Astrocyte of the spinal cord (primary cell): ENCODE measurements around the gene PDK2.
"Not testable (repeated sequence)": the region's sequence is repeated elsewhere in the genome, so short reads cannot be mapped to it uniquely, and the experiment has no call there.

ENCODE experiments used
- DNase-seq: peaks from one replicate; pipeline ENCODE4 v3.0.0; 2011; ENCODE audit warnings: low read depth, low spot score
- H3K4me3 ChIP-seq: 2 replicates; pipeline ENCODE4 v1.5.1; 2011; ENCODE audit warnings: low read depth, mild to moderate bottlenecking, low read length, moderate library complexity
- in situ Hi-C: cut with HindIII; loops from 2 replicates; pipeline ENCODE4 v1.10.0; 2017; ENCODE audit warnings: low sequenced_read_pairs
- TF ChIP-seq, protein P1 (sequence below): IDR thresholded peaks from 2 replicates; pipeline ENCODE4 v1.5.1; 2012; ENCODE audit warnings: low read depth, mild to moderate bottlenecking, low read length, inconsistent platforms

Gene PDK2

DNA sequence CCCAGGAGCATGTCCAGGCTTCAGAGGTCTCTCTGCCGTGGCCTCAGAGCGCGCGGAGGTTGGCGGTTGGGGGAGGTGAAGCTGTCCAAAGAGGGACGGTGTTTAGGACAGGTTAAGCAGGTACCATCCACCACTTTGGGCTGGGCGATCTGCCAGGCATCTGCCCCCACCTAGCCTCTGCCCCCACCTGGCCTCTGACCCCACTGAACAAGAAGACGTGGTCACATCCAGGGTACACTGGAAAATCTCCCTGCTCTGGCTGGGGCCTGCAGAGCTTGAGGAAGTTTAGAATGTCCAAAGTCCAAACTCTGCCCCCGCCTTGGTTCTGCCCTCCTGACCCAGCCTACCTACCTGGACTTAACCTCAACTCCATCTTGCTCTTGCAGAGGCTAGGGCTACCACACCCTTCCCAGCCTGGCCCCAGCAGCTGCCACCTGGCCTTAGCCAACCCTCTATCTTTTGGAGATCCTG, 37.6 kb upstream of the PDK2 start:
- DNase-seq: no peak
- peak overlapping the region; percentile 66 for H3K4me3 ChIP-seq
- in situ Hi-C loops: no loop called here
- TF ChIP-seq, protein P1, sequence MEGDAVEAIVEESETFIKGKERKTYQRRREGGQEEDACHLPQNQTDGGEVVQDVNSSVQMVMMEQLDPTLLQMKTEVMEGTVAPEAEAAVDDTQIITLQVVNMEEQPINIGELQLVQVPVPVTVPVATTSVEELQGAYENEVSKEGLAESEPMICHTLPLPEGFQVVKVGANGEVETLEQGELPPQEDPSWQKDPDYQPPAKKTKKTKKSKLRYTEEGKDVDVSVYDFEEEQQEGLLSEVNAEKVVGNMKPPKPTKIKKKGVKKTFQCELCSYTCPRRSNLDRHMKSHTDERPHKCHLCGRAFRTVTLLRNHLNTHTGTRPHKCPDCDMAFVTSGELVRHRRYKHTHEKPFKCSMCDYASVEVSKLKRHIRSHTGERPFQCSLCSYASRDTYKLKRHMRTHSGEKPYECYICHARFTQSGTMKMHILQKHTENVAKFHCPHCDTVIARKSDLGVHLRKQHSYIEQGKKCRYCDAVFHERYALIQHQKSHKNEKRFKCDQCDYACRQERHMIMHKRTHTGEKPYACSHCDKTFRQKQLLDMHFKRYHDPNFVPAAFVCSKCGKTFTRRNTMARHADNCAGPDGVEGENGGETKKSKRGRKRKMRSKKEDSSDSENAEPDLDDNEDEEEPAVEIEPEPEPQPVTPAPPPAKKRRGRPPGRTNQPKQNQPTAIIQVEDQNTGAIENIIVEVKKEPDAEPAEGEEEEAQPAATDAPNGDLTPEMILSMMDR: no peak

DNA sequence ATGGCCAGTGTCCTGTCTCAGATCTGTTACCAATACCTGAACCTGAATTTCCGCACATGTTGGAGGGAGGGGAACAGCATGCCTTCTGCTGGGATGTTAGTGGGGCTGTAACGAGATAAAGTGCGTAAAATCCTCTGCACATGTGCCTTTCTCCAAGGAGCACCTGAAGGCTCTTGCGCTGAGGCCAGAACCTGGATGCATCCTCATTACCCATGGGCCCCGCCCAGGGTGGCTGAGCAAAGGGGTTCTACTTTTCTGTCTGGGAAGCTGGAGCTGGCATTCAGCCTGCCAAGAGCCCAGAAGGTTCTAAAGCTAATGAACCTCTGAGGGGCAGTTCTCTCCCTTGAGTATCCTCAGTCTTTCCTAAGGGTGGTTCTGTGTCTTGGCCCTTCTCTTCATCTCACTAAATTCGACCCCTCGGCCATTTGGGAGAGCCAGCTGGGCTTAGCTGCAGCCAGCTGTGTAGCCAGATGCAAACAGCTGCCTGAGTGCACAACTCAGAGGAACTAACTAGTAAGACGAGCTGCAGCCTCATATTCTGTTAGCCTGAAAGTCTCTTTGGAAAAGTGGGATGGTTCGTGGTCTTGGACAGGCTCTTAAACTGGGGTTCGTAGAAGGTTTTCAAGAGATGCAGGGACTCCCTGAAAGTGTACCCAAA, 36.7 kb upstream of the PDK2 start:
- in situ Hi-C loops: no loop called here
- DNase-seq: no peak
- peak overlapping the region; percentile 24 for H3K4me3 ChIP-seq
- TF ChIP-seq, protein P1: no peak

DNA sequence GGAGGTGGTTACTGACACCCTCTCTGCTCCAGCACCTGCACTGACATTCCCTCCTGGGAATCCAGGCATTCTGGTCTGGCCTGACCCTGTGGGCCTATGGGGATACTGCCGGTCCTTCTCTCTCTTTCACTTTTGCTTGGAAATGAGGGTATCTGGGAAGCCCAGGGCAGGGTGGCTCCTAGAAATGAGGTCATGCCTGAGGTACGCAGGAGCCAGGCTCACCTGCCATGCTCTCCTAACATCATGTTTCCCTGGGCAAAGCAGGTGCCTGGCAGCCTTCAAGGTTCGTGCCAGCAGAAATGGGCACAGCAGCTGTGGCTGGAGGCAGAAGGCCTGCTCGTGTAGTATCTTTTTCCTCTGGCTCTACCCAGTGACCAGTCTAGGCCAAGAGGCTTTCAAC, 35.9 kb upstream of the PDK2 start:
- in situ Hi-C loops: no loop called here
- TF ChIP-seq, protein P1: no peak
- H3K4me3 ChIP-seq: no peak overlapping the region
- no peak for DNase-seq

DNA sequence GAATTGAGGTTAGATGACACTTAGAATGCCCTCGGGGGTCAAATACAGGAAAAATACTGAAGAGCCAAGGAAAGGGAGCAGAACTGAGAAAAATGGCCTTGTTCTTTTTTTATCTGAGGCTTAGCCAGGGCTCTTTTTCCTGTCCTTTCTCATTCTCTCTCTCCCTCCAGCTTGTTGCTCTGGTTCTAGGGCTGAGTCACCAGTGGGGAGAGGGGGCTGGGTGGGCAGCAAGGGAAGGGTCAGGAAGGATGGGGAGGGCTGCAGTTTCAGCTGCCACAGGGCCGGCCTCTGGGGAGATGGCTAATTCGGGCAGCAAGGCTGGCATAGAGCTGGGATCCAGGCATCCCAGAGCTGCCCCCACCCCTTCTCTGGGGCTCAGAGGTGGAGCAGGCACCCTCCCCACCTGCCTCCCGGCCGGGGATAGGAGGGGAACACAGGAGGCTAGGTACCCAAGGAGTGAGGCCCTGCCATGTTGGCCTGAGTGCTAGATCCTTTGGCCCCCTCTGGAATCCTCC, 35.3 kb upstream of the PDK2 start:
- H3K4me3 ChIP-seq: no peak overlapping the region
- peak; percentile 57 for DNase-seq
- in situ Hi-C loops: no loop called here
- TF ChIP-seq, protein P1: no peak

DNA sequence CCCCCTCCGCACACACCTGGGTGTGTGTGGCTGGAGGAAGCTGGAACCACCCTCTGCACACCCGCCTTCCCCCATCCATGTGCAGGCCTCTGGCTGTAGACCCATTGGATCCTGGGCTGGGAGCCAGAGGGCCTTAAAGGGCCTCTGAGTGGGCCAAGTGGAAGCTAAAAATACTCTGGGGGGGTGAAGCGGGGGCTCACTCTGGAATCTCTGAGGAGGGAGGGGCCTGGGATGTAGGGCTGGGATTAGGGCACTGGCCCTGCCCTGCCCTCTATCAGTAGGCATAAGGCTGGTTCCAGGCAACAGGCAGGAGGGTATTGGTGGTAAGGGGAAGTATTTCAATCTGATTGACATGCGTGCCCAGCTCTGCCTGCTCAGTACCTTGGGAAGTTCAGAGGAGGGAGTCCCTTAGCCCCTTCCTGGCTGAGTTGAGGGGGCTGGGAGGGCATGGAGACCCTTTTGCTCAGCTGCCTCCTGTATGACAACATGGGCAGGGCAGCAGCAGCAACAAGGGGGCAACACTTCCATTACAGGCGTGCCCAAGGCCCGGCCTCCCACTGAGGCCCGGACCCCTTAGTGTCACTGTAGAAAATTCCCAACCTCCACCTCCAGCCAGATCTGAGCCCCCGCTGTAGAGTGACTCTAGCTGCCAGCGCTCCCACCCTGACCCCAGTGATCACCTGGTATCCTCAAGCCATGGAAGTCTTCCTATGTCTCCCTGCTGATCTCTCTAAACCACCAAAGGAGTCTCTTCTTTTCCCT, 34.0 kb upstream of the PDK2 start:
- peak; percentile 48 for DNase-seq
- no peak overlapping the region for H3K4me3 ChIP-seq
- in situ Hi-C loops: no loop called here
- TF ChIP-seq, protein P1: no peak

DNA sequence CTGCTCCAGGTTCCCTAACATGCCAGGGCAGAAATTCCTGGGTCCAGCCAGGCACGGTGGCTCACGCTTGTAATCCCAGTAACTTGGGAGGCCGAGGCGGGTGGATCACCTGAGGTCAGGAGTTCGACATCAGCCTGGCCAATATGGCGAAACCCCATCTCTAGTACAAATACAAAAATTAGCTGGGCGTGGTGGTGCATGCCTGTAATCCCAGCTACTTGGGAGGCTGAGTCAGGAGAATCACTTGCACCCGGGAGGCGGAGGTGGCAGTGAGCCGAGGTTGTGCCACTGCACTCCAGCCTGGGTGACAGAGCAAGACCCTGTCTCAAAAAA, 33.5 kb upstream of the PDK2 start:
- in situ Hi-C loops, H3K4me3 ChIP-seq, DNase-seq: not testable (repeated sequence)
